Activated effector memory CD4-positive, alpha-beta T cell treated with anti-CD3 and anti-CD28 coated beads, Interleukin-2, amount 50 U/mL, for 16 hours (primary cell): ENCODE data around the gene SEMA3F.

ENCODE experiments used
- DNase-seq: peaks from one replicate; pipeline ENCODE4 v3.0.0-alpha.2; 2020

The SEMA3F gene

DNA sequence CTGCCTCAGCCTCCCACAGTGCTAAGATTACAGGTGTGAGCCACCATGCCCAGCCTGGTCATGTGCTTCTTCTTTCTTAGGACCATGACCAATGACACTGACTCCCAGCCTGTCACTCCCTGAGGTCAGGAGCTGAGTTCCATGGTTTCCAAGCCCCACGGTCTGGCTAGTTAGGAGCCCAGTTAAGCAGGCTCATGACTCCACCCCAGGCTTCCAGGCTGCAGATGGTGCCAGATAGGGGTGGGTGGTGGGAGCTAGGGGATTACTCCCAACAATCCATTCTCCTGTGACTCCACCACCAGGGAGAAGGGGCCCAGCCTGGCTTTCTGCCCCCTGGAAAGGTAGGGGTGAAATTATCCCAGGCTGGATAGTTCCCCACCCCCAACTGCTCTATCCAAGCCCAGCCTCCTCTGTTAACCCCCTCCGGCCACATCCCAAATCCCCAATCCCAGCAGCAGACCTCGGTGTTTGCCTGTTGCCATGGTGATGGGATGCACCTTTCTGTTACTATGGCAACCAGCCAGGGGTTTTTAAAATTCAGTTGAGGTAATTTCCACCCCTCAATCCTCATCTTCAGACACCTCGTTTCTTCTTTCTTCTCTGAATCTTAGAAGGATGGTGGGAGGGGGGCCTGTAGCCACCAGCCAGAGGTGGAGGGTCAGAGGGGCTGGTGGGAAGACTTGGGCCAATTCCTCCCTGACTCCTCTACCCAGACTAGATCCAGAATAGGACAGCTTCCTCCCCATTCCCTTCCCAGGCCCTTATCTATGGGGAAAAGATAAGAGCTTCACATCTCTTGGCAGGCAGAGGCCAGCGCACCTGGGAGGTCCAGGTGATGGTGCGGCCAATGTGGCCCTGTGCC, 22.5 kb upstream of the SEMA3F start:
- no peak for DNase-seq

DNA sequence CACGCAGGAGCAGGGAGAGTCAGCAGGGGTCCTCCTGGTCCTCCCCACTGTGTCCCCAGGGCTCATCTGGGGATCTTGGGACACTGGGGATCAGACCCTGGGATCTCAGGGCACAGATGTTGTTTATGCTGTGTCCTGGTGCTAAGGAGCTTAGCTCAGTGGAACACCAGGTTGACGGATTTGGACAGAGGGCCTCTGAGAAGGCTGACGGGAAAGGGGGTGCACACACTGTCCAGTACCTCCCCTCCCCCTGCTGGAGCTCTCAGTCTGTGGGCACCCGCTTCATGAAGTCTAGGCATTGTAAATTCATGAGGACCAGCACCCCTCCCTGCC, 21.9 kb upstream of the SEMA3F start:
- DNase-seq = no peak

GRCh38 chr3:50134367-50134766, 20.8 kb upstream of the SEMA3F start:
- DNase-seq = no peak

GRCh38 chr3:50135964-50136363, 19.2 kb upstream of the SEMA3F start:
- DNase-seq = no peak

DNA sequence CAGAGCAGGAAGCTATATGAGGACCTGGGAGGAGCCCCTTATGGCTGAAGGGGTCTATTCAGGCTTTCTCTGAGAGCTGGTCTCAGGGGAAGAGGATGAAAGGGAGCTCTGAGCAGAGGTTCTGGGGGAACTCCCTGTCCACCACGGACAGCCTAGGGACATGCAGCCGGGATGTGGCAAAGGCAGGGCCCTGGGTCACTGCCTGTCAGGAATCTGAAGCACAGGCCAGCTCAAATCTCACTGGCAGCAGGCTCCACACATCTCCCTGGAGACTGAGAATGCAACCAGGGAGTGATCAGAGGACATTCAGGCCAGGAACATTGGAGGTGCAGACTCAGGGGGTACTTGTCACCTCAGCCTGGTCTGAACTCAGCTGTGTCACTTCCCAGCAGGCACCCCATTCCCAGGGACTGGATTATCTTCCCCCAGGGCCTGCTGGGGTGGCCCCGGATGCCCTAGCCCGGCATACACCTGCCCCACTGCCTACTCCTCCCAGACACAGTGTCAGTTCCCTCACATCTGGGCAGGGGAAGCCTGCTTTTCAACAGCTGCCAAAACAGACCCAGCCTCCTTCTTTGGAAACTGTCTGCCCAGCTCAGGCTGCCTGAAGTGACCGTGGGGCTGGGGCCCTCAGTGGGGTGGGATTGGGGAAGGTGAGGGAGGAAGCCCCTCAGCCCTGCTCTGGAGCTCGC, 18.3 kb upstream of the SEMA3F start:
- no peak for DNase-seq

DNA sequence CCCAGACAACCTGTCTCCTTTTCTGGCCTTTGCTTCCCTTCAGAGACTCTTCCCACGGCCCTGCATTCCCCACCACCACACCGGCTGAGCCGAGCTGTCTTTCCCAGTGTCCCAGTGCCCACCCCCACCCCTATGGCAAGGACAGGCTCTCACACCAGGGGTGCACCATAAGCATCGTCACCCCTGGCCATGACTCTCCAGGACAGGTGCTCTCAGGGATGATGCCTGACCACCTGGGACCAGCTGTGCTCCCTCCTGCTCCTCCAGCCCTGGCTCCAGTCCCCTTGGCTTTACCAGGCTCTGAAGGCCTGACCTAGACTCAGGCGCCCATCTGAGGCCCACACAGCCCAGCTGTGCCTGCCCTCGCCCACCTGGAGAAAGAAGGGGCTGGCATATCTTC, 17.6 kb upstream of the SEMA3F start:
- DNase-seq = no peak

GRCh38 chr3:50138266-50139200, 16.6 kb upstream of the SEMA3F start:
- no peak for DNase-seq

DNA sequence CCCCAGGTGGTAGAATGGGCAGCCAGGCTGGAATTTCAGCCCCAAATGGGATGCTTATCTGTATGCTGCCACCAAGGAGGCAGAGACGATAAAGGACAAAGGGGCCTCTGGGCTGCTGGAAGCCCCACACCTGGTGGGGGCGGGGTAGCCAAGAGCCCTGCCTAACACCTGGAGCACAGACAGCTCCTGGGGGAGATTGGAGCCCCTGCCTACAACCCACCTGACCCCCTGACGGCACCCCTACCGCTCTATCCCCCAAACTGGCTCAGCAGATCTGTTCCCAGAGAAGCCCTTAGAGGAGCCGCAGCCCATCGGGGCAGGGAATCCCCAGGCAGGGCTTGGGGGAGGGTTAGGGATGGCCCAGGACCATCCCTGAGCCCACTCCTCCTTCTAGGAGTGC, 15.8 kb upstream of the SEMA3F start:
- DNase-seq = no peak

- DNase-seq = no peak
Observed at GRCh38 chr3:50139718-50140423, 15.3 kb upstream of the SEMA3F start.

DNA sequence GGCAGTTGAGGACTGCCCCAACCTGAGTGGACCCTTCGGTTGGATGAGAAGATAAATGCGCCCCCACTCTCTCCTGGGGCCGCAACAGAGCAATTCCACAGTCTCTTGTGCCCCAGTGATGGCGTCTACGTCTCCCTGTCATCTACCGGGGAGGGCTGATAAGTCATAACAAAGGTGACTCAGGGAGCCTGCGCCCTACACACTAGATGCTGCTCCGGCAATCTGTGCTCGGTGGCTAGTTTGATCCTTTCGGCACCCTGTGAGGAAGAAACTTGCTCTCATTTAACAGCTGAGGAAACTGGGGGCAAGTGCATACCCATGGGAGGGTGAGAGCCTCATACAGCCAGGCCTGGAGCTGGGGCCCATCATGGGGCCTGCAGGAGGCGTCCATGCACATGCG, 14.1 kb upstream of the SEMA3F start:
- no peak for DNase-seq

- DNase-seq = no peak
Observed at GRCh38 chr3:50146316-50146901, 8.7 kb upstream of the SEMA3F start.

GRCh38 chr3:50147016-50147415, 8.1 kb upstream of the SEMA3F start:
- DNase-seq = no peak

DNA sequence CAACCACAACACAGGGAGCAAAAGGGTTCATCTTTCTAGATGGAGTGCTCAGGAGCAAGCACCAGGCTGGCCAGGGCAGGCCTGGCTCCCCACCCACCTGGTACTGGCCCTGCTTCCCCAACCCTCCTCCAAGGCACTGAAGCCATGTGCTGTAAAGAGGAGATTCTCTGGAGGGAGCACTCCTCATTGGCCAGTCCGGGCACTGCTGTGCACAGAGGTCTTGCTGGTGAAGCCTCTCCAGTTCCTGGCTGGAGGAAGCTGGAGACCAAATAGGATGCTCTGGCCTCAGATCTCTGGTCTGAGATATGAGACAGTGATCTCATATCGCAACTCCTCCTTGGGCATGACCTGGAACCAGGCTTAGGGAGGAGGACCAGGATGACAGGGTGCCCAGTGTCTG, 7.7 kb upstream of the SEMA3F start:
- DNase-seq = no peak

GRCh38 chr3:50147861-50148260, 7.3 kb upstream of the SEMA3F start:
- no peak for DNase-seq

GRCh38 chr3:50150404-50150750, 4.7 kb upstream of the SEMA3F start:
- DNase-seq = no peak

DNA sequence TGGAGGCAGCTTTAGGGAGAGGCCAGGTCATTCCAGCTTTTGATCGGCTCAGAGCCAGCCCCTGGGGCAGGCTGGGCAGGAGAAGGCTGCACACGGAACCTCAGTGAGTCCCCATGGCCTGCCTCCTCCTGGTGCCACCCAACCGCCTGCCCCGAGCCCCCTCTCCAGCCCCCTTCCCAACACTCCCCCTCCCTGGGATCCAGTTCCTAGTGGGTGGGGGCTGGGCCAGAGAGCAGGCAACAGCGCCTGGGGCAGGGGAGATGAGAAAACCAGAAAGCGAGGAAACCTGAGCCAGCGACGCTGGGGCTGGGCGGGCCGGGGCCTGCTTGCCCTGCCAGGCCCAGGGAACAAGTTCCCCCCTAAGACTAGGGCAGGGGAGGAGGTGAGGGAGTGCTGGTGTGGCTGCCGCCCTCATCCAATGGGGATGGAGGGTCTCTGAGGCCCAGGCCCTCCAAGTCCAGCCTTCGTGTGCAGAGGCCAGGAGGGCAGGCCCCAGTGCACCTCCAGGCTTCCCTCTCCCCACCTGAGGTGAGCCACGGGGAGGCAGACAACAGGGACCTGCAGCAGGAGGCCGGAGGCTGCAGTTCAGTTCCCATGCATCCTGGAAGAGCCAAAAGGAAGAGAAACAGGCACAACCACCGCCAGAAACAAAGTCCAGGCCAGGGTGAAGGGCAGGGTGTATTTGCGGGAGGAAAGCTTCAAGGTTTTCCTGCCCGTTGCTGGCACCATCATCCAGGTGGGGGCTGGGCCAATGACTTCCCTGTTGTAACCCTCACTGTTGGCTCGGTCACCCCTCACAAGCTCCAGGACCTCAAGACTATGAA, 4.0 kb upstream of the SEMA3F start:
- no peak for DNase-seq

DNA sequence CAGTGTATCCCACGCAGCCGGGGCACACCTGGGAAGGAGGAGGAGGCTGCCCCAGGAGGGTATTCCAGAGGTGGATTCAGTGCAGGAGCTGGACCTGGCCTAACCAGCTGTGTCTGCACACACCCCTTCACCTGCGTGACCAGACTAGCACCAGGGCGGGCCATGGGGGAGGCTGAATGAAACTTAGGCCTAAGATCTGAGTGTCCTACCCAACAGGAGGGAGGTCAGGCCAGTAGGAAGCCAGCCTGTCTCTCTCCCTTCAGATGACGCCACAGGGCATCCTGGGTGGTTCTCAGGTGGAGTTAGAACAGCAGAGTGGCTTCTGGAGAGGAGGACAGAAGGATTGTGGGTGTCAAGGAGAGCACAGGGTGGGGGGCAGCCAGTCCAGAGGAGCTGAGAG, 3.4 kb upstream of the SEMA3F start:
- no peak for DNase-seq

- no peak for DNase-seq
Observed at GRCh38 chr3:50153782-50154475, 1.2 kb upstream of the SEMA3F start.

DNA sequence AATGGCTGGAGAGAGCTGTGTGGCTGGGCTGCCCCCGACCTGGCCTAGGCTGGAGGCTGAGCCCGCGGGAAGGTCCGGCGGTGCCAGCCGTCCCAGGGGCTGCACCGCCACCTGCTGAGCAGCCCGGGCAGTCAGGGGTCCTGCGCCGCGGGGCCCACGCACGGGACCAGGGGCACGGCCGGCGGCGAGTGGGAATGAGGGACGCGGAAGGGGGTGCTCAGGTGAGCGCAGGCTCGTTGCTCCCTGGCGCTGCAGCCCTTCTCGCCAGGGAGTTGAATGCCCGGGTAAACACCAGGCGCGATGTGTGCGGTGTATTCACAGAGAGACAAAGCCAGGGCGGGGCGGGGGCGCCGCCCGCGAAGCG, 666 bp upstream of the SEMA3F start:
- DNase-seq = no peak

DNA sequence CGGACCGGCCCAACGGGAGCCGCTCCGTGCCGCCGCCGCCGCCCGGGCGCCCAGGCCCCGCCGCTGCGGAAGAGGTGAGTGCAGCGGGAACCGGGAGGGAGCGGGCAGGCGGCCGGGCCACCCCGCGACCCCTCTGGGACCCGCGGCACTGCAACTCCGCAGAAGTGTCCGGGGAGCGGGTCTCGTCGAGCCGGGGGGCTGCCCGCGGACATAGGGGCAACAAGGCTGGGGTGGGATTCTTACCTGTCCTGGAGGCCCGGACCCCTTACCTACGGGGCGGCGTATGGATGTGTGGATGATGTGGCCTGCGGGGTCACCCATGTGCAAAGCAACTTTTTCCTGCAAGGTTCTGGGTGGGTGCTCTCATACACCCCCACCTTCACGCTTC, 361 bp downstream of the SEMA3F start:
- no peak for DNase-seq

- DNase-seq = no peak
Observed at GRCh38 chr3:50155891-50156290, 767 bp downstream of the SEMA3F start.
